Measurements from ENCODE around the gene CIDEB. TPM values are rescaled to one million over a fixed set of nuclear protein-coding genes. Genes with fewer than 3 reads are reported as not detected.

CIDEB gene
- total RNA-seq, 1 donor from 2014 or later = 1.8 TPM

GRCh38 chr14:24261969-24262327 is 45.8 kb downstream of the CIDEB start:
- H3K9me3 Mint-ChIP-seq (ENCODE audit: unreplicated experiment) = peaks cover 1% of the 10 kb centered on the region
- DNase-seq = no peak

GRCh38 chr14:24261256-24261968 is 46.4 kb downstream of the CIDEB start:
- DNase-seq = no peak
- TF ChIP-seq CTCF (IDR thresholded peaks at IDR 0.05; ENCODE audit: partially characterized antibody, unreplicated experiment) = no peak
- Mint-ChIP-seq H3K4me3 (ENCODE audit: unreplicated experiment) (no peak overlapping the region), H3K36me3 (ENCODE audit: unreplicated experiment) (no peaks in the 10 kb centered on the region), H3K4me1 (ENCODE audit: low read depth, unreplicated experiment) (no peaks in the 10 kb centered on the region), H3K27ac (ENCODE audit: unreplicated experiment) (no peak overlapping the region), H3K27me3 (ENCODE audit: unreplicated experiment) (peaks cover 8% of the 10 kb centered on the region), H3K9me3 (ENCODE audit: unreplicated experiment) (peaks cover 1% of the 10 kb centered on the region)

More at GRCh38 chr14:24261969-24262327, 45.8 kb downstream of the CIDEB start:
- Mint-ChIP-seq H3K4me3 (ENCODE audit: unreplicated experiment) (no peak overlapping the region), H3K4me1 (ENCODE audit: low read depth, unreplicated experiment) (no peaks in the 10 kb centered on the region), H3K36me3 (ENCODE audit: unreplicated experiment) (no peaks in the 10 kb centered on the region), H3K27me3 (ENCODE audit: unreplicated experiment) (peaks cover 6% of the 10 kb centered on the region), H3K27ac (ENCODE audit: unreplicated experiment) (no peak overlapping the region)
- no peak for TF ChIP-seq CTCF (IDR thresholded peaks at IDR 0.05; ENCODE audit: partially characterized antibody, unreplicated experiment)

GRCh38 chr14:24260780-24261157 is 47.0 kb downstream of the CIDEB start:
- Mint-ChIP-seq H3K9me3 (ENCODE audit: unreplicated experiment) (peaks cover 1% of the 10 kb centered on the region), H3K27ac (ENCODE audit: unreplicated experiment) (no peak overlapping the region), H3K36me3 (ENCODE audit: unreplicated experiment) (no peaks in the 10 kb centered on the region), H3K4me3 (ENCODE audit: unreplicated experiment) (no peak overlapping the region), H3K4me1 (ENCODE audit: low read depth, unreplicated experiment) (no peaks in the 10 kb centered on the region), H3K27me3 (ENCODE audit: unreplicated experiment) (peaks cover 8% of the 10 kb centered on the region)
- DNase-seq = no peak
- TF ChIP-seq CTCF (IDR thresholded peaks at IDR 0.05; ENCODE audit: partially characterized antibody, unreplicated experiment) = no peak

GRCh38 chr14:24260026-24260779 is 47.6 kb downstream of the CIDEB start:
- Mint-ChIP-seq H3K9me3 (ENCODE audit: unreplicated experiment) (peaks cover 1% of the 10 kb centered on the region), H3K36me3 (ENCODE audit: unreplicated experiment) (no peaks in the 10 kb centered on the region), H3K27me3 (ENCODE audit: unreplicated experiment) (peaks cover 8% of the 10 kb centered on the region), H3K27ac (ENCODE audit: unreplicated experiment) (no peak overlapping the region), H3K4me3 (ENCODE audit: unreplicated experiment) (no peak overlapping the region), H3K4me1 (ENCODE audit: low read depth, unreplicated experiment) (no peaks in the 10 kb centered on the region)
- no peak for TF ChIP-seq CTCF (IDR thresholded peaks at IDR 0.05; ENCODE audit: partially characterized antibody, unreplicated experiment)
- no peak for DNase-seq
